NCI-H146 treated with DMSO at 0.1 percent for 48 hours (cell line): ENCODE data around the gene FLRT2.

Experiments
- DNase-seq: peaks from one replicate; lab custom pipeline; 2025; ENCODE audit not compliant: unreplicated experiment; lab: John Stamatoyannopoulos, UW

The FLRT2 gene

DNA sequence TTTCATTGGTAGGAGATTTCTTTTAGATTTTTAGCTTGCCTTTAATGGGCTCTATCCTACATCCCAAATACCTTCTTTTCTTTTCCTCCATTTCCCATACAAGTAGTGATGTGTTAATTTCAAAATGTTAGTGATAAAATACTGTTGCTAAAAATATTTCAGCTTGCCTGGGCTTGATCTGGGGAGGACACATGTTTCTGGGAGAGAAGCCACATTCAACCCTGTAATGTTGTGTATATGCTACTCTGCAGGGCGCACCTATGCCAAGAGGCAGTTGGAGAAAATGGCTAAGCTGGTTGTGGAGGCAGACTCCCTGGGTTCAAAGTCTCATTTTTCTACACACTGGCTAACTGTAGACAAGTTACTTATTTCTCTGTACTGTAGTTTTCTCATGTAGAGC, 26.3 kb downstream of the FLRT2 start:
- DNase-seq = no peak

DNA sequence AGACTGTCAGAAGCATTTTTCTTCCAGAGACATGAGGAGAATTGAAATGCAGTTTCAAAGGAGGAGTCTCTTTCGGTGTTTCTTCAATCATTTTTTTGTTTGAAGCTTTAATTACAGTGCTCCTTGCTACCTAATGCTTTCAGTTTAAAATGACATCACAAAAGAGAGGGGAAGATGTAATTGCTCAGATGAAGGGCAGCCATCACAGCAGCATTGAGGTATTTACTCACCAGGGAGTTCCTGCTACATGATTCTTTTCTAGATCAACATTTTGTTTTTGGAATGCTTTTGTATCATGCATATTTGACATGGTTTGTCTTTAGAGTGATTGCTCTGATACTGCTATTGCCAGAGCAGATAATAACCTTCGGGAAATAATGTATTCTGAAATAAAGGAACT, 28.6 kb downstream of the FLRT2 start:
- no peak for DNase-seq

GRCh38 chr14:85562630-85563029, 32.7 kb downstream of the FLRT2 start:
- no peak for DNase-seq

- no peak for DNase-seq
Observed at GRCh38 chr14:85564841-85565527, 35.0 kb downstream of the FLRT2 start.

GRCh38 chr14:85565862-85566296, 35.9 kb downstream of the FLRT2 start:
- DNase-seq = no peak

DNA sequence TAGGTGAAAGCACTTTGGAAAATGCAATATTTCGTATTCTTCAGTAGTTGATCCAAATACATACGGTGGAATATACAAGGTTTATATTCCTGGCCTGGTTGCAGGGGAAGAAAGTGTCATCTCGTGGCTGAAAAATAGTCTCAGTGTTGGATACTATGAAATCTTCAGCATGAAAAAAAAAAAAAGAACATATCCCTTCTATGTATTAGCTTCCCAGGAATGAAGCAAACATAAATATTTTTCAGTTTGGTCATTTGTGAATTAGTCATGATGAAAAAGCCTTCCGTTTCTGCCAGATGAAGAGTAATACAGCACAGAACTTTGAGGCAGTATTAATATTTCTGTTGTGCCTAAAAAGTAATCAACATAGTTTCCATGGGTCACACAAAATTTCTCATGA, 36.7 kb downstream of the FLRT2 start:
- no peak for DNase-seq

- no peak for DNase-seq
Observed at GRCh38 chr14:85572011-85572410, 42.1 kb downstream of the FLRT2 start.

DNA sequence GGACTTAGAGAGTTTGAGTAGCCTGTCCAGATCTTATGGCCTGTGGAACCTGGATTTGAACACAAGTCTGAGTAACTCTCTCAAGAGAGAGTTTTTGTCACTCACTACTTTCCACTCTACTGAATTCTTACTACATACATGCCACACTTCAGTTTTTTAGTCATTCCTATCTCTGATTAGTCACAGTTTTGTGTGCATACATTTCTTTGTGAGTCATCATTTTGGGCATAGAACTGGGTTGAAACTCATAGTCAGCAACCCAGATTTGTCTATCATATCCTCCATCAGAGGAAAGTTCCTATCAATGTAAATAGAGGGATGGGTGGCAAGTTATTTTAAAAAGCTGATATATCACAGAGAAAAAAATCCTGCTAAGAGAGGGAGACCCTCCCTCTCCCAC, 42.9 kb downstream of the FLRT2 start:
- DNase-seq = no peak

GRCh38 chr14:85573406-85573805, 43.5 kb downstream of the FLRT2 start:
- no peak for DNase-seq

GRCh38 chr14:85574853-85575616, 45.1 kb downstream of the FLRT2 start:
- DNase-seq = no peak

DNA sequence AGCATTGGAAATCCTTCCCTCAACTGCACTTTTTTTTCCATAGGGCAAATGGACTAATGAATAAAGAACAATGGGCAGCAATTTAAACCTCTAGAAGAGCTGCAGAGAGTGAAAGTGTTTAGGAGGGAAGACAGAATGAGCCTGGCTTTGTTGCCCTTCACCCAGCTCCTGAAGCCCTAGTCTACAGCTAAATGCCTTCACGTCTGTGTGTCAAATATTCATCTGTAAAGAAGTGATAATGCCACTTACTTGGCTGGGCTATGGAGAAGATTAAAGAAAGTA, 45.6 kb downstream of the FLRT2 start:
- DNase-seq = no peak

GRCh38 chr14:85576218-85576617, 46.3 kb downstream of the FLRT2 start:
- no peak for DNase-seq

DNA sequence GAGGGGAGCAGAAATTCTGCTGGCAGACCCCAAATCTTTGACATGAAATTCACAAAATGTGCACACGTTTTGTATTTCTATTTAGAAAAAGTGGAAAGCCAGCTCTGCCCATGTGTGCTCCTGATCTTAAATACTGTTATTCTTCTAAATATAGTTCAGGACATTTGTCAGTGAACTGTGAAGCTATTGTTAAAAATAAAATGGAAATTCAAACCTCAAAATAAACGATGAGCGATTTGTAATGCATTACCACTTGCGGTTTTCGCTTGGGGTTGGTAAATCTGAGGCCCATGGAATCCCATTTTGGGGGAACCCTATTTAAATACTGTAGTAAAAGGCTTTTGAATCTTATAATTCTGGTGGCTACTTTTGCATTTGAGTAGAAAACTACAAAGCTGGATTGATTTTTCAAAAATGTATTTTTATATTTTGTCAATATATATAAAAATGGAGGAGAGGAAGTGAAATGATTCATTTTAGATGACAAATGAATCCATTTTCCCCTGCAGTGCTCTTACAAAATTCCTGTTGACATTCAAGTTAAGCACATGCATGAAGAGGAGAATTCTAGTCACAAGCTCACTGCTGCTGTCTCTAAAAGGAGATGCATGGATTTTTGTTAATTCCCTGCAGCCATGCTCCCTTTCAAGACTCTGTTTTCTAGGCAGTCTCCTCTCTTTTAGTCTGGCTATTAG, 47.1 kb downstream of the FLRT2 start:
- no peak for DNase-seq

DNA sequence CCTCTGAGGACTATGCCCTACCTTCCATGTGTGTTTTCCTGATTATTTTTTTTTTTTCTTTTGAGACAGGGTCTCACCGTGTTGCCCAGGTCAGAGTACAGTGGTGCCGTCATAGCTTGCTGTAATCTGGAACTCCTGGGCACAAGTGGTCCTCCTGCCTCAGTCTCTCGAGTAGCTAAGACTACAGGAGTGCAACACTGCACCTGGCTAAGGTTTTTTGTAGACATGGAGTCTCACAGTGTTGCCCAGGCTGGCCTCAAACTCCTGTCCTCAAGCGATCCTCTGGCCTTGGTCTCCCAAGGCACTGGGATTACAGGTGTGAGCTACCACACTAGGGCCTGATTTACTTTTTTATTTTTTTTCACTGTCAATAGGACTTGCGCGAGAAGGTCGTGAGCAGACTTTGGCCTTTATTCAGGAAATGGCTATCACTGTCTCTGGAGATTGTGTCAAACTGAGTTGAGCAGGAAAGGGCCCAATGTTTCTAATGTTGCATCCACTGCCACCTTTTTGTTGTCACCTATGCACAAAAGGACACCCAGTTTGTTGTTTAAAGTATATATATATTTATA, 47.7 kb downstream of the FLRT2 start:
- DNase-seq = no peak

GRCh38 chr14:85578357-85578756, 48.4 kb downstream of the FLRT2 start:
- DNase-seq = no peak

DNA sequence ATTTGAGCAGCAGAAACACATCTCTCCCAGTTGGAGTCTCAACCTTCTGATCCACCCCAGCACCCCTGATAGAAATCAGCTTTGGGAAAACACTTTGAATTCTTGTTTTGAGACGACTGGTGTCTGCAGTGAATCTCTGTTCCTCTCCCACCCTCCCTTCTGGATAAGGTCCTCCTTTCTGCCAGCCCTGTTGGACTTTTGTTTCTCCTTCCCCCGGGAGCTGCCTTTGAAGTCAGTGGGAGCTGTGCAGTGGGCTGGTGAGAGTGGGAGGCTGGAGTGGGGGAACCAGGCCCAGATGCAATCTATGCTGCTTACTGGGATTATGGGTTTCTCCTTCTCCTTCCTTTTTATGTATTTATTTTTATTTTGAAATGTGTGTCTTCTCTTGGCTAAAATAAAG, 49.0 kb downstream of the FLRT2 start:
- DNase-seq = no peak

DNA sequence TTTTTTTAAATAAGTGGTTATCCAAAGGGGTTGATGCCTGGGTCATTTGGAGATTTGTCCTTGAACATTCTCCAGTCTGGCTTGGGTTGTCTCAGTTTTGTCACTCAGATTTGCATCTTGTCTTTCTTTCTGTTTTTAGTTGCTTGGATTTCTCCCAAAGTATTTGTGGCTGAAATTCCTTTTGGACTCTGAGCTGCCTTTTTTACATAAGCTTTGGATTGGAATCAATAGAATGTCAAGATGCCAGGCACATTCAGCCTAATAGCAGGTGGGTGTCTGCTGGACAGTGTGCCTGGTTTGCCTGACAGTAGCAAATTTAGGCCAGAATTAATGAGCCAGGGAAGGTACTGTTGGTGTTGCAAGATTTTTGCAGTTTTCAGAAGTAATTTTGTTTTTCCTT, 50.0 kb downstream of the FLRT2 start:
- DNase-seq = no peak

DNA sequence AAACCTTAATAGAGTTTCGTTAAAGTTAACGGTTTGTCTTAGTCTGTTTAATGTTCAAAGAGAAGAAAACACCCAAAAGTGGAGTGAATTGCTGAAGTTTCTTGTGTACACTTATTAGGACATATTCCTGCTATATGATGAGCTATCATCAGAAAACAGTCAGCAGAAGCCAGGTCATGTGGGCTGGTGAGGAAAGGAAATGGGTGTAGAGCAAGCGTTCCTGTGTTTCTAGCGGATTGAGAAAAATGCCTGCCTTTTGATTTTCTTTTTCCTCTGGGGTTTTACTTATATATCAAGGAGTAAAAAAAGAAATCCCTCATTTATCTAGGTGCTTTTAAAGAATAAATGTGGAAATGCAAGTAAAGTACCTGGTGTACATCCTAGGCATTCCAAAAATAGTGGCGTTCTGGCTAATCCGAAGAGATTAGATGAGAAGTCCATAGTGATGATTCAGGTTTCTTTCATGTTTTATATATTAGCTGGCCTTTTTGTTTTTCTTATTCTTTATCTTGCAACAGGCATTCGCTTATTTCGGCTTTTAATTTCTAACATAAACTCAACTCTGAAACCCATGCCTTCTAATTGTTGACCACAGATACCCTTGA, 50.7 kb downstream of the FLRT2 start:
- no peak for DNase-seq

GRCh38 chr14:85581691-85582090, 51.7 kb downstream of the FLRT2 start:
- DNase-seq = no peak

DNA sequence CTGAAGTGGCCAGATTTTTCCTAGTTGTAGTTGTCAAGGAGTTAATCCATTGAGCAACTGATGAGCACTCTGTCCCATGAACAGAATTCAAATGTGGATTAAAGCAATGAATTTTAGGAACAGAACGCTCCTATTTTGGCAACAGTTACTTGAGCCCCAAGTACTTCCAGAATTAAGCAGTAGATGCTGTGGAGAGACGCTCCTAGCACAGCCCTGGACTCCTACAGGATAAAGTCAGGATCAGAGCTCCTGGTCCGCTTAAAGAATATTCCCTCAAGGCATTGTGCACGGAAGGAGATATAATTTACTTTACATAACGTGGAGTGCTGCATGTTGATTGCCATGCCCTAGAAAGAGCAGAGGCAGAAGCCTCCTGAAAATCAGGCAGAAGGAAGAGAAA, 53.4 kb downstream of the FLRT2 start:
- DNase-seq = no peak

- no peak for DNase-seq
Observed at GRCh38 chr14:85584481-85584880, 54.5 kb downstream of the FLRT2 start.
